Loucy (cell line): ENCODE data around the gene NTNG1.

Source experiments
- H2AFZ ChIP-seq: fragments of 200-600 bp; sonication (generic); 2 replicates; pipeline ENCODE4 v1.6.0; 2016; ENCODE audit warnings: antibody characterized with exemption, mild to moderate bottlenecking, low read length, moderate library complexity
- H3F3A ChIP-seq: fragments of 200-600 bp; 2 replicates; pipeline ENCODE4 v1.6.0; 2016; ENCODE audit warnings: antibody characterized with exemption, low read depth, mild to moderate bottlenecking
- H3K27me3 ChIP-seq: fragments of 200-600 bp; sonication (generic); 2 replicates; pipeline ENCODE4 v1.6.1; 2014; ENCODE audit warnings: low read length, mild to moderate bottlenecking; ENCODE audit not compliant: insufficient read depth, poor library complexity, severe bottlenecking
- H3K36me3 ChIP-seq: fragments of 200-600 bp; sonication (generic); 2 replicates; pipeline ENCODE4 v1.6.1; 2016; ENCODE audit warnings: low read length; ENCODE audit not compliant: insufficient read depth
- H3K4me1 ChIP-seq: fragments of 200-600 bp; sonication (generic); 2 replicates; pipeline ENCODE4 v1.5.1; 2014; ENCODE audit warnings: low read length, mild to moderate bottlenecking; ENCODE audit not compliant: insufficient read depth, poor library complexity, severe bottlenecking
- H3K4me2 ChIP-seq: fragments of 200-600 bp; sonication (generic); 2 replicates; pipeline ENCODE4 v1.6.0; 2014; ENCODE audit warnings: antibody characterized with exemption, low read length, low read depth, mild to moderate bottlenecking; ENCODE audit not compliant: poor library complexity, severe bottlenecking
- H3K4me3 ChIP-seq: fragments of 200-600 bp; sonication (generic); 2 replicates; pipeline ENCODE4 v1.5.1; 2014; ENCODE audit warnings: low read length, mild to moderate bottlenecking, mixed read lengths; ENCODE audit not compliant: poor library complexity, severe bottlenecking
- H3K79me2 ChIP-seq: fragments of 200-600 bp; sonication (generic); 2 replicates; pipeline ENCODE4 v1.6.1; 2014; ENCODE audit warnings: low read length; ENCODE audit not compliant: insufficient read depth
- H3K9ac ChIP-seq: fragments of 200-600 bp; sonication (generic); 2 replicates; pipeline ENCODE4 v1.6.0; 2014; ENCODE audit warnings: mild to moderate bottlenecking, low read depth, low read length, moderate library complexity; ENCODE audit not compliant: poor library complexity, severe bottlenecking
- H3K9me2 ChIP-seq: fragments of 200-600 bp; sonication (generic); replicated peaks from 2 replicates; pipeline ENCODE4 v1.6.1; 2016; ENCODE audit warnings: low read depth, low read length, mixed read lengths
- H3K9me3 ChIP-seq: fragments of 200-600 bp; sonication (generic); 2 replicates; pipeline ENCODE4 v1.6.1; 2014; ENCODE audit warnings: mild to moderate bottlenecking, antibody characterized with exemption, low read length, low read depth; ENCODE audit not compliant: insufficient read depth
- H4K20me1 ChIP-seq: fragments of 200-600 bp; sonication (generic); 2 replicates; pipeline ENCODE4 v1.6.0; 2014; ENCODE audit warnings: antibody characterized with exemption, low read length, mild to moderate bottlenecking; ENCODE audit not compliant: insufficient read depth, poor library complexity, severe bottlenecking
- CTCF ChIP-seq: fragments of 200-600 bp; sonication (generic); conservative IDR thresholded peaks from 2 replicates; pipeline ENCODE4 v1.5.1; 2014; ENCODE audit warnings: mild to moderate bottlenecking, antibody characterized with exemption, low read length
- EZH2phosphoT487 ChIP-seq: fragments of 200-600 bp; IDR thresholded peaks from 2 replicates; pipeline ENCODE4 v1.6.1; 2018; ENCODE audit warnings: antibody characterized with exemption, mild to moderate bottlenecking, moderate library complexity, borderline replicate concordance

The NTNG1 gene

GRCh38 chr1:107229711-107230110 lies 88.9 kb downstream of the NTNG1 start:
- no peaks in the 10 kb centered on the region for H3K36me3 ChIP-seq
- no peaks in the 10 kb centered on the region for H3K79me2 ChIP-seq
- H3K9me3 ChIP-seq: no peaks in the 10 kb centered on the region
- no peak overlapping the region for H3K4me3 ChIP-seq
- no peaks in the 10 kb centered on the region for H3K4me1 ChIP-seq
- H3F3A ChIP-seq: no peaks in the 10 kb centered on the region
- no peaks in the 10 kb centered on the region for H4K20me1 ChIP-seq
- H3K27me3 ChIP-seq: no peaks in the 10 kb centered on the region
- no peak overlapping the region for H2AFZ ChIP-seq
- no peak overlapping the region for H3K9ac ChIP-seq
- H3K4me2 ChIP-seq: no peak overlapping the region
- TF ChIP-seq CTCF (no peak), EZH2phosphoT487 (no peak)
- no peaks in the 10 kb centered on the region for H3K9me2 ChIP-seq

DNA sequence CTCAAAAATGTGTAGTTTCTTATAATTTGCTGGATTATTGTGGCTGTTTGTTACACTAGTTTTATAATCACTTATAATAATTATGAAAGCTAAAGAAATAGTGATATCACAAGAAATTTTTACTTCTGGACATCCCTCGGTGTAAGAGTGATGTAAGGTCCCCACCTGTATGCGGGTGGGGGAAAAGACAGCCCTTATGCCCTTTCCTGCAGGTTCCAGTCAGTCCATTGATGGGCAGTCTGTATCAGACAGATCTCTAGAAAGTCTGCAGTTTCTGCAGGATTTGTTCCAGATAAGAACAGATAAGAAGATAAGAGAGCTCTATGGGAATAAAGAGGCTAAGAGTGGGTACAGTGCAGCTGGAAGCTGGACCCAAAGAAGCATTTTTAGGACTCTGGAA lies 89.3 kb downstream of the NTNG1 start:
- H3K9me2 ChIP-seq: no peaks in the 10 kb centered on the region
- no peaks in the 10 kb centered on the region for H3K9me3 ChIP-seq
- no peaks in the 10 kb centered on the region for H3K27me3 ChIP-seq
- no peak overlapping the region for H3K9ac ChIP-seq
- H2AFZ ChIP-seq: no peak overlapping the region
- no peaks in the 10 kb centered on the region for H3K36me3 ChIP-seq
- H3K79me2 ChIP-seq: no peaks in the 10 kb centered on the region
- H3F3A ChIP-seq: no peaks in the 10 kb centered on the region
- no peaks in the 10 kb centered on the region for H4K20me1 ChIP-seq
- H3K4me3 ChIP-seq: no peak overlapping the region
- no peak overlapping the region for H3K4me2 ChIP-seq
- TF ChIP-seq EZH2phosphoT487 (no peak), CTCF (no peak)
- no peaks in the 10 kb centered on the region for H3K4me1 ChIP-seq

GRCh38 chr1:107231291-107231690 lies 90.5 kb downstream of the NTNG1 start:
- Histone ChIP-seq H3K4me1 (no peaks in the 10 kb centered on the region), H3K9me3 (no peaks in the 10 kb centered on the region), H3K36me3 (no peaks in the 10 kb centered on the region), H3K4me3 (no peak overlapping the region), H3K27me3 (no peaks in the 10 kb centered on the region), H3K4me2 (no peak overlapping the region), H3K9ac (no peak overlapping the region), H2AFZ (no peak overlapping the region), H3K9me2 (no peaks in the 10 kb centered on the region), H3K79me2 (no peaks in the 10 kb centered on the region), H4K20me1 (no peaks in the 10 kb centered on the region), H3F3A (no peaks in the 10 kb centered on the region)
- TF ChIP-seq CTCF: no peak
